Mesenchymal stem cell (in vitro differentiated cells and primary cell): ENCODE data around the gene C1QL1.

Experiments
- DNase-seq: peaks from one replicate; pipeline ENCODE4 v3.0.0-alpha.2; 2013
- H2AFZ ChIP-seq: one replicate; pipeline ENCODE4 v1.6.1; 2013; ENCODE audit warnings: low read depth, mild to moderate bottlenecking, control low read depth, inconsistent platforms, low read length, moderate library complexity
- H2AK5ac ChIP-seq: 2 replicates; pipeline ENCODE4 v1.6.1; 2013; ENCODE audit warnings: low read length, moderate library complexity, mild to moderate bottlenecking, inconsistent platforms; ENCODE audit not compliant: severe bottlenecking
- H2BK120ac ChIP-seq: one replicate; pipeline ENCODE4 v1.6.1; 2013; ENCODE audit warnings: low read depth, mild to moderate bottlenecking, inconsistent platforms, low read length, moderate library complexity
- H2BK12ac ChIP-seq, 2 experiments: one replicate each; pipeline ENCODE4 v1.6.1; 2013; ENCODE audit warnings: inconsistent platforms in 2 of 2, low read length in 2 of 2, mild to moderate bottlenecking in 2 of 2, moderate library complexity in 2 of 2, control low read depth in 1 of 2
- H2BK15ac ChIP-seq: one replicate; pipeline ENCODE4 v1.6.1; 2013; ENCODE audit warnings: mild to moderate bottlenecking, low read depth, inconsistent platforms; ENCODE audit not compliant: poor library complexity, severe bottlenecking
- H2BK5ac ChIP-seq: 2 replicates; pipeline ENCODE4 v1.6.1; 2013; ENCODE audit warnings: low read depth, mild to moderate bottlenecking, low read length, control low read depth, inconsistent platforms; ENCODE audit not compliant: poor library complexity, severe bottlenecking
- H3K14ac ChIP-seq, 2 experiments: one replicate each; pipeline ENCODE4 v1.6.1; 2013; ENCODE audit warnings: inconsistent platforms in 2 of 2, low read length in 2 of 2, control low read depth in 1 of 2, mild to moderate bottlenecking in 1 of 2, moderate library complexity in 1 of 2
- H3K18ac ChIP-seq, 2 experiments: one replicate each; pipeline ENCODE4 v1.6.1; 2013; ENCODE audit warnings: inconsistent platforms in 2 of 2, low read length in 2 of 2, control low read depth in 1 of 2, low read depth in 1 of 2, mild to moderate bottlenecking in 1 of 2
- H3K23ac ChIP-seq, 2 experiments: one replicate each; pipeline ENCODE4 v1.6.1; 2013; ENCODE audit warnings: inconsistent platforms in 2 of 2, low read length in 2 of 2, mild to moderate bottlenecking in 2 of 2, moderate library complexity in 2 of 2, control low read depth in 1 of 2
- H3K27ac ChIP-seq: 2 replicates; pipeline ENCODE4 v1.5.1; 2013; ENCODE audit warnings: mild to moderate bottlenecking, moderate library complexity, low read length, control low read depth, inconsistent platforms; ENCODE audit not compliant: poor library complexity, severe bottlenecking
- H3K27me3 ChIP-seq, 2 experiments: 2 replicates each; pipeline versions ENCODE4 v1.6.1 to v1.7.0; 2013; ENCODE audit warnings: low read length in 2 of 2, mild to moderate bottlenecking in 2 of 2, moderate library complexity in 2 of 2, control low read depth in 1 of 2, inconsistent platforms in 1 of 2; ENCODE audit not compliant: control insufficient read depth in 1 of 2, insufficient read depth in 1 of 2
- H3K36me3 ChIP-seq, 2 experiments: 2 replicates each; pipeline versions ENCODE4 v1.6.1 to v1.7.0; 2013; ENCODE audit warnings: low read length in 2 of 2, control low read depth in 1 of 2, inconsistent platforms in 1 of 2, low read depth in 1 of 2, mild to moderate bottlenecking in 1 of 2; ENCODE audit not compliant: insufficient read depth in 2 of 2, control insufficient read depth in 1 of 2
- H3K4ac ChIP-seq, 2 experiments: one replicate each; pipeline ENCODE4 v1.6.1; 2013; ENCODE audit warnings: inconsistent platforms in 2 of 2, low read length in 2 of 2, mild to moderate bottlenecking in 2 of 2, moderate library complexity in 2 of 2, control low read depth in 1 of 2, low read depth in 1 of 2
- H3K4me1 ChIP-seq: 2 replicates; pipeline ENCODE4 v1.6.1; 2013; ENCODE audit warnings: low read depth, low read length, control low read depth; ENCODE audit not compliant: control insufficient read depth, insufficient read depth
- H3K4me2 ChIP-seq: 2 replicates; pipeline ENCODE4 v1.6.1; 2013; ENCODE audit warnings: low read length, mild to moderate bottlenecking, inconsistent platforms; ENCODE audit not compliant: poor library complexity, severe bottlenecking
- H3K4me3 ChIP-seq, 2 experiments: 2 replicates each; pipeline versions ENCODE4 v1.5.1 to v1.7.0; 2013; ENCODE audit warnings: low read length in 2 of 2, mild to moderate bottlenecking in 2 of 2, control low read depth in 1 of 2, low read depth in 1 of 2; ENCODE audit not compliant: insufficient read depth in 1 of 2
- H3K79me1 ChIP-seq: replicated peaks from 2 replicates; pipeline ENCODE4 v1.6.1; 2013; ENCODE audit warnings: mild to moderate bottlenecking, control low read depth, low read length, inconsistent platforms; ENCODE audit not compliant: poor library complexity, severe bottlenecking
- H3K9ac ChIP-seq: 2 replicates; pipeline ENCODE4 v1.7.0; 2013; ENCODE audit warnings: mild to moderate bottlenecking, low read length, moderate library complexity
- H3K9me3 ChIP-seq: 2 replicates; pipeline ENCODE4 v1.7.0; 2013; ENCODE audit warnings: mild to moderate bottlenecking, low read length; ENCODE audit not compliant: control insufficient read depth
- H4K8ac ChIP-seq: one replicate; pipeline ENCODE4 v1.6.1; 2013; ENCODE audit warnings: inconsistent platforms, mild to moderate bottlenecking, low read length, moderate library complexity
- H4K91ac ChIP-seq: one replicate; pipeline ENCODE4 v1.6.1; 2013; ENCODE audit warnings: mild to moderate bottlenecking, low read length, inconsistent platforms
- WGBS: methylation state at CpG from one replicate; pipeline ENCODE4 v1.1.7; 2013; ENCODE audit warnings: mixed read lengths; 5-methylcytosine and 5-hydroxymethylcytosine counted together

The C1QL1 gene

GRCh38 chr17:44920565-44920940 is 47.5 kb downstream of the C1QL1 start:
- 79% methylated on average over 7 of the region's 7 CpGs for WGBS
- Histone ChIP-seq H4K8ac (no peak overlapping the region), H4K91ac (no peak overlapping the region), H2AFZ (no peak overlapping the region), H2BK15ac (no peak overlapping the region), H3K36me3 (no peaks in the 10 kb centered on the region), H3K9me3 (no peaks in the 10 kb centered on the region), H3K4me2 (no peak overlapping the region), H3K23ac (no peak overlapping the region), H3K4me1 (peaks cover 20% of the 10 kb centered on the region), H3K4me3 (no peak overlapping the region), H2BK120ac (no peak overlapping the region), H3K14ac (no peak overlapping the region), H3K18ac (no peak overlapping the region), H2AK5ac (no peak overlapping the region), H3K27me3 (peaks cover 8 to 26% of the 10 kb centered on the region in 2 experiments), H3K79me1 (no peaks in the 10 kb centered on the region), H2BK5ac (no peak overlapping the region), H2BK12ac (peak overlapping the region in 1 of 2 experiments; percentile 29), H3K9ac (no peak overlapping the region), H3K27ac (no peak overlapping the region), H3K4ac (no peak overlapping the region)
- no peak for DNase-seq

GRCh38 chr17:44919885-44920564 is 48.1 kb downstream of the C1QL1 start:
- H3K79me1 ChIP-seq = no peaks in the 10 kb centered on the region
- peak overlapping the region; percentile 1 for H2AK5ac ChIP-seq
- H2BK120ac ChIP-seq = no peak overlapping the region
- H3K23ac ChIP-seq = no peak overlapping the region
- no peak overlapping the region for H3K4ac ChIP-seq
- H3K27me3 ChIP-seq = peaks cover 8 to 31% of the 10 kb centered on the region in 2 experiments
- H3K9me3 ChIP-seq = no peaks in the 10 kb centered on the region
- no peak overlapping the region for H4K8ac ChIP-seq
- H3K27ac ChIP-seq = no peak overlapping the region
- no peak overlapping the region for H2BK15ac ChIP-seq
- DNase-seq = peak; percentile 83
- H2BK5ac ChIP-seq = no peak overlapping the region
- no peak overlapping the region for H3K4me2 ChIP-seq
- H3K9ac ChIP-seq = no peak overlapping the region
- 16% methylated on average over 9 of the region's 9 CpGs for WGBS
- H2AFZ ChIP-seq = no peak overlapping the region
- H4K91ac ChIP-seq = no peak overlapping the region
- H3K14ac ChIP-seq = no peak overlapping the region
- no peaks in the 10 kb centered on the region for H3K36me3 ChIP-seq
- H3K18ac ChIP-seq = peak overlapping the region in 1 of 2 experiments; percentile 46
- peak overlapping the region; percentile 9 to 45 for H2BK12ac ChIP-seq
- no peak overlapping the region for H3K4me3 ChIP-seq
- H3K4me1 ChIP-seq = peaks cover 20% of the 10 kb centered on the region

GRCh38 chr17:44919411-44919810 is 48.7 kb downstream of the C1QL1 start:
- H2BK15ac ChIP-seq = no peak overlapping the region
- H3K36me3 ChIP-seq = no peaks in the 10 kb centered on the region
- H3K4ac ChIP-seq = no peak overlapping the region
- H3K4me3 ChIP-seq = no peak overlapping the region
- H3K27me3 ChIP-seq = peaks cover 8 to 37% of the 10 kb centered on the region in 2 experiments
- H2AK5ac ChIP-seq = peak overlapping the region; percentile 1
- peaks cover 20% of the 10 kb centered on the region for H3K4me1 ChIP-seq
- H3K79me1 ChIP-seq = no peaks in the 10 kb centered on the region
- no peak overlapping the region for H3K27ac ChIP-seq
- no peaks in the 10 kb centered on the region for H3K9me3 ChIP-seq
- H4K91ac ChIP-seq = no peak overlapping the region
- no peak for DNase-seq
- no peak overlapping the region for H4K8ac ChIP-seq
- H3K23ac ChIP-seq = no peak overlapping the region
- no peak overlapping the region for H3K14ac ChIP-seq
- no peak overlapping the region for H2AFZ ChIP-seq
- no peak overlapping the region for H2BK5ac ChIP-seq
- no peak overlapping the region for H3K18ac ChIP-seq
- no peak overlapping the region for H3K4me2 ChIP-seq
- WGBS = 77% methylated on average over 2 of the region's 2 CpGs
- no peak overlapping the region for H3K9ac ChIP-seq
- peak overlapping the region in 1 of 2 experiments; percentile 9 for H2BK12ac ChIP-seq
- H2BK120ac ChIP-seq = no peak overlapping the region

GRCh38 chr17:44918006-44918405 is 50.1 kb downstream of the C1QL1 start:
- no peak overlapping the region for H2BK5ac ChIP-seq
- no peak overlapping the region for H3K4me3 ChIP-seq
- H4K8ac ChIP-seq = no peak overlapping the region
- no peak overlapping the region for H3K4me2 ChIP-seq
- no peak overlapping the region for H3K14ac ChIP-seq
- no peak overlapping the region for H2AFZ ChIP-seq
- 100% methylated on average over 1 of the region's 2 CpGs for WGBS
- H3K36me3 ChIP-seq = no peaks in the 10 kb centered on the region
- no peak for DNase-seq
- H2BK120ac ChIP-seq = no peak overlapping the region
- no peaks in the 10 kb centered on the region for H3K79me1 ChIP-seq
- H3K27ac ChIP-seq = no peak overlapping the region
- H3K4me1 ChIP-seq = peaks cover 20% of the 10 kb centered on the region
- H3K23ac ChIP-seq = no peak overlapping the region
- no peak overlapping the region for H4K91ac ChIP-seq
- no peak overlapping the region for H2BK12ac ChIP-seq
- no peaks in the 10 kb centered on the region for H3K9me3 ChIP-seq
- no peak overlapping the region for H2BK15ac ChIP-seq
- no peak overlapping the region for H3K4ac ChIP-seq
- H3K27me3 ChIP-seq = peaks cover 8 to 43% of the 10 kb centered on the region in 2 experiments
- H2AK5ac ChIP-seq = no peak overlapping the region
- H3K18ac ChIP-seq = no peak overlapping the region
- no peak overlapping the region for H3K9ac ChIP-seq
